Ishikawa (cell line): Measurements from ENCODE around the gene TMBIM6.

Experiments
- CEBPB ChIP-seq: IDR thresholded peaks from 2 replicates; pipeline ENCODE4 v1.6.1; 2012
- CREB1 ChIP-seq: IDR thresholded peaks from 2 replicates; pipeline ENCODE4 v1.6.1; 2012; ENCODE audit warnings: low read depth
- EGR1 ChIP-seq: IDR thresholded peaks from 2 replicates; pipeline ENCODE4 v1.6.1; 2012
- EP300 ChIP-seq: IDR thresholded peaks from 2 replicates; pipeline ENCODE4 v1.6.1; 2012; ENCODE audit warnings: borderline replicate concordance
- FOXM1 ChIP-seq: IDR thresholded peaks from 2 replicates; pipeline ENCODE4 v1.6.1; 2012; ENCODE audit warnings: low read depth, borderline replicate concordance
- NFIC ChIP-seq: IDR thresholded peaks from 2 replicates; pipeline ENCODE4 v1.6.1; 2012
- RAD21 ChIP-seq: IDR thresholded peaks from 2 replicates; pipeline ENCODE4 v1.6.1; 2012; ENCODE audit warnings: low read depth
- TAF1 ChIP-seq: IDR thresholded peaks from 2 replicates; pipeline ENCODE4 v1.6.1; 2012; ENCODE audit warnings: low read depth, mild to moderate bottlenecking
- TCF12 ChIP-seq: IDR thresholded peaks from 2 replicates; pipeline ENCODE4 v1.6.1; 2012; ENCODE audit warnings: low read depth
- TEAD4 ChIP-seq: IDR thresholded peaks from 2 replicates; pipeline ENCODE4 v1.6.1; 2012
- USF1 ChIP-seq: IDR thresholded peaks from 2 replicates; pipeline ENCODE4 v1.6.1; 2012
- YY1 ChIP-seq: IDR thresholded peaks from 2 replicates; pipeline ENCODE4 v1.6.1; 2012; ENCODE audit warnings: low read depth
- ZBTB7A ChIP-seq: IDR thresholded peaks from 2 replicates; pipeline ENCODE4 v1.6.1; 2012; ENCODE audit warnings: low read depth
- TF ChIP-seq, protein P1 (sequence below): IDR thresholded peaks from 2 replicates; pipeline ENCODE4 v1.6.1; 2012
- TF ChIP-seq, protein P2 (sequence below): IDR thresholded peaks from 2 replicates; pipeline ENCODE4 v1.6.1; 2012; ENCODE audit warnings: low read depth, mild to moderate bottlenecking

TMBIM6 gene

DNA sequence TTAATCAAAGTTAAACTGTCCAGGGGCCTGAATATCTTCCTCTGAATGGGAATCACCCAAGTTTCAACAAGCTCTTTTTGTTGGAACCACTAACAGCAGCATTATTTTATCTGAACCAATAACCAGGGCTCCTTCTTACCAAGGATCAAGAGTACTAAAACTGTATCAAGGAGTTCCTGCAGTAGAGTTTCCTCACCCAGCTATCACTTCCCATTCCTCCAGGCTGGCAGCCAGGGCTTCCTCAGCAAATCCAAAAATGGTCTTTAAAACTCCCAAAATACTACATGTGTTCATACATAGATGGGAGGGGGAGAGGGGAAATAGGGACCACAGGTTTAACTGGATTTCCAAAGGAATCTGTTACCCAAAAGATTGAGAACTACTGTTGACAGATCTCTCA is 44.6 kb upstream of the TMBIM6 start:
- TF ChIP-seq RAD21, result no peak
- TF ChIP-seq, protein P1, sequence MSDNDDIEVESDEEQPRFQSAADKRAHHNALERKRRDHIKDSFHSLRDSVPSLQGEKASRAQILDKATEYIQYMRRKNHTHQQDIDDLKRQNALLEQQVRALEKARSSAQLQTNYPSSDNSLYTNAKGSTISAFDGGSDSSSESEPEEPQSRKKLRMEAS, result no peak
- TF ChIP-seq CREB1, result no peak
- no peak for TF ChIP-seq YY1
- TF ChIP-seq NFIC, result no peak
- TF ChIP-seq TAF1, result no peak
- no peak for TF ChIP-seq EP300
- TF ChIP-seq EGR1, result no peak
- no peak for TF ChIP-seq USF1
- no peak for TF ChIP-seq TEAD4
- no peak for TF ChIP-seq CEBPB

GRCh38 chr12:49697808-49698207 is 43.5 kb upstream of the TMBIM6 start:
- no peak for TF ChIP-seq EGR1
- no peak for TF ChIP-seq FOXM1
- TF ChIP-seq TEAD4, result no peak
- TF ChIP-seq TAF1, result no peak
- no peak for TF ChIP-seq ZBTB7A
- no peak for TF ChIP-seq TCF12
- TF ChIP-seq, protein P2, sequence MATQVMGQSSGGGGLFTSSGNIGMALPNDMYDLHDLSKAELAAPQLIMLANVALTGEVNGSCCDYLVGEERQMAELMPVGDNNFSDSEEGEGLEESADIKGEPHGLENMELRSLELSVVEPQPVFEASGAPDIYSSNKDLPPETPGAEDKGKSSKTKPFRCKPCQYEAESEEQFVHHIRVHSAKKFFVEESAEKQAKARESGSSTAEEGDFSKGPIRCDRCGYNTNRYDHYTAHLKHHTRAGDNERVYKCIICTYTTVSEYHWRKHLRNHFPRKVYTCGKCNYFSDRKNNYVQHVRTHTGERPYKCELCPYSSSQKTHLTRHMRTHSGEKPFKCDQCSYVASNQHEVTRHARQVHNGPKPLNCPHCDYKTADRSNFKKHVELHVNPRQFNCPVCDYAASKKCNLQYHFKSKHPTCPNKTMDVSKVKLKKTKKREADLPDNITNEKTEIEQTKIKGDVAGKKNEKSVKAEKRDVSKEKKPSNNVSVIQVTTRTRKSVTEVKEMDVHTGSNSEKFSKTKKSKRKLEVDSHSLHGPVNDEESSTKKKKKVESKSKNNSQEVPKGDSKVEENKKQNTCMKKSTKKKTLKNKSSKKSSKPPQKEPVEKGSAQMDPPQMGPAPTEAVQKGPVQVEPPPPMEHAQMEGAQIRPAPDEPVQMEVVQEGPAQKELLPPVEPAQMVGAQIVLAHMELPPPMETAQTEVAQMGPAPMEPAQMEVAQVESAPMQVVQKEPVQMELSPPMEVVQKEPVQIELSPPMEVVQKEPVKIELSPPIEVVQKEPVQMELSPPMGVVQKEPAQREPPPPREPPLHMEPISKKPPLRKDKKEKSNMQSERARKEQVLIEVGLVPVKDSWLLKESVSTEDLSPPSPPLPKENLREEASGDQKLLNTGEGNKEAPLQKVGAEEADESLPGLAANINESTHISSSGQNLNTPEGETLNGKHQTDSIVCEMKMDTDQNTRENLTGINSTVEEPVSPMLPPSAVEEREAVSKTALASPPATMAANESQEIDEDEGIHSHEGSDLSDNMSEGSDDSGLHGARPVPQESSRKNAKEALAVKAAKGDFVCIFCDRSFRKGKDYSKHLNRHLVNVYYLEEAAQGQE, result no peak
- TF ChIP-seq YY1, result no peak
- no peak for TF ChIP-seq NFIC
- no peak for TF ChIP-seq RAD21
- TF ChIP-seq USF1, result no peak
- TF ChIP-seq, protein P1, result no peak
- TF ChIP-seq EP300, result no peak
- TF ChIP-seq CREB1, result no peak
- no peak for TF ChIP-seq CEBPB

DNA sequence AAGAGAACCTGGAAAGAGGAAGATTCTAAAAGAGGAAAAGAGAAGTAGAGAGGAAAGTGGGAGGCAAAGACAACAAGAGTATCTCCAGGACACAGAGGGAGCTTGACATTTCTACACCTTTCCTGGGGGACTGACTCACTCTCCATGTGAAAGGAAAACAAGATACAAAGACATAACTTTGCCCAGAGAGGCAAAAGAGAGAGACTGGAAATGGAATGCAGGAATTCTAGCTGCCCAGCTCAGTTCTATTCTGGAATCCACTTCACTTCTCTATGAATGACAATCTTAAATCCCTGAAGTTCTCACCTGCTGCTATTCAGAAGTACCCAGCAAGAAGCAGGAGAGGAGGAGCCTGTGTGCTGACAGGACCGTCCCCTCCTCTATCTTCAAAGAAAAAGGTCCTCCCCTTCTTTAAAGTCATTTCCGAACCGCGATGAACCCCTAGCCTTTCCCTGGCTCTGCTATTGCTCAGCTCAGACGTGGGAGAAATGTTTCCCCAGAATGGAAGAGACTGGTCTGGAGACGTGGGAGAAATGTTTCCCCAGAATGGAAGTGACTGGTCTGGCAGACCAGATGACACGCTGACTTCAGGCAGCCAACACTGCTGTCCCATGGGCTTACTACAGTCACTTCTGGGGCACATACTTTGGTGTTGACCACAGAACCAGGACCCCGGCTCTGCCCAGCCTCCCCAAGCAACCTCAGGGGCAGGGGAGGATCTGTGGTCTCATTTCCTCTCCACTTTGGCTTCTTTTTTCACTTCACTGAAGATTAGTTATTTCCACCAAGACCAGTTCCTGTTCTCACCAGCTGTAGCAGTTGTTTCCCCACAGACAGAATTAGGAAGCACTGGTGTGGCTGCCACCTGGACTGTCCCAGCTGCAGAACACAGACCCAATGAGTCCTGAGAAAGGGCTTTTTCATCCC is 42.5 kb upstream of the TMBIM6 start:
- TF ChIP-seq, protein P1, result no peak
- peak; percentile 24; the same call in 1 of the 2 replicates for TF ChIP-seq TCF12

- TF ChIP-seq, protein P2, result no peak
- no peak for TF ChIP-seq FOXM1
- TF ChIP-seq NFIC, result no peak
Observed at GRCh38 chr12:49702009-49702408, 39.3 kb upstream of the TMBIM6 start.

GRCh38 chr12:49702676-49703215 is 38.6 kb upstream of the TMBIM6 start:
- TF ChIP-seq EP300, result no peak
- no peak for TF ChIP-seq CREB1
- no peak for TF ChIP-seq NFIC

DNA sequence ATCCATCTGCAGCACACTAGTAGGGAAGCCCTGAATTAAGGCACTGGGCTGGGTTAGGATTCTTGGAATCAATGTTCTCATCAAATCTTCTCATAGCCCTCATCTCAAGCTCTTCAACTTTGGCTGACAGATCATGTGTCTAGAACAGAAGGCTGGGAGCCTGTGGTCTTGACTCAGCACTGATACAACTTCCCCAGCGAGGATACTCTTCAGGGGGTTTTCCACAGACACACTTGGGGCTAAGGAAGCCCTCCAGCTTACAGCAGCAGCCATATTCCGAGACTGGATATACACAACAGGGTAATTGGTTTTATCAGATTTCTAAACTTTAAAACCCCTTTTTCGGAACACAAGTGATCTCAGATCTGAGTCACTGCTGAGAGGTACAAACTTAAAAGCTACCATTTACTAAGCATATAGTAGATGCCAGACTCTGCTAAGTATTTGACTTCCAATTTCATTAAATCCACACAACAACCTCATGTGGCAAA is 37.7 kb upstream of the TMBIM6 start:
- TF ChIP-seq RAD21, result no peak
- no peak for TF ChIP-seq ZBTB7A
- TF ChIP-seq TEAD4, result no peak
- TF ChIP-seq YY1, result no peak
- TF ChIP-seq FOXM1, result no peak
- no peak for TF ChIP-seq TAF1
- no peak for TF ChIP-seq CREB1
- TF ChIP-seq EP300, result no peak
- TF ChIP-seq TCF12, result no peak
- TF ChIP-seq, protein P2, result no peak
- TF ChIP-seq, protein P1, result no peak
